Measurements from ENCODE around the gene CATSPERE.

GRCh38 chr1:244513493-244513892 lies 52.4 kb downstream of the CATSPERE start:
- TF ChIP-seq CTCF (IDR thresholded peaks at IDR 0.05) (no peak), POLR2A (IDR thresholded peaks at IDR 0.05) (no peak)
